ENCODE results near the gene TSC22D3.
A peak's percentile ranks its signal among the peaks of the same experiment; 100 is the strongest.
"Not testable (repeated sequence)": the region's sequence is repeated elsewhere in the genome, so short reads cannot be mapped to it uniquely, and the experiment has no call there.

TSC22D3 gene

GRCh38 chrX:107775734-107776511, at the start of gene TSC22D3:
Gene TSC22D3, minus strand, starts transcription at chrX:107775787. Its CDS starts 368 bp downstream, at chrX:107775419.
- peak; percentile 54 to 62 for DNase-seq

GRCh38 chrX:107823456-107823855, 47.9 kb upstream of the TSC22D3 start:
- DNase-seq, result no peak

GRCh38 chrX:107823042-107823441, 47.5 kb upstream of the TSC22D3 start:
- DNase-seq, result no peak

- DNase-seq, result no peak
Measured at GRCh38 chrX:107818900-107819521, 43.4 kb upstream of the TSC22D3 start.

- not testable (repeated sequence) for DNase-seq
Measured at GRCh38 chrX:107810053-107810452, 34.5 kb upstream of the TSC22D3 start.

GRCh38 chrX:107805179-107805578, 29.6 kb upstream of the TSC22D3 start:
- no peak for DNase-seq

- DNase-seq, result no peak
Measured at GRCh38 chrX:107804427-107804826, 28.8 kb upstream of the TSC22D3 start.

GRCh38 chrX:107787827-107788226, 12.2 kb upstream of the TSC22D3 start:
- no peak for DNase-seq

GRCh38 chrX:107780525-107780924, 4.9 kb upstream of the TSC22D3 start:
- no peak for DNase-seq

GRCh38 chrX:107777536-107777832, 1.9 kb upstream of the TSC22D3 start, which contains the start of gene NCBP2L:
Gene NCBP2L, plus strand, starts transcription at chrX:107777733. Its CDS starts 16,488 bp downstream, at chrX:107794221.
- DNase-seq, result no peak

- DNase-seq, result peak; percentile 73 to 80
Measured at GRCh38 chrX:107776649-107777535, 1.3 kb upstream of the TSC22D3 start.

GRCh38 chrX:107775000-107775733, 420 bp downstream of the TSC22D3 start:
- DNase-seq, result peak in 1 of 2 donors; percentile 2

- no peak for DNase-seq
Measured at GRCh38 chrX:107773906-107774435, 1.6 kb downstream of the TSC22D3 start.

- no peak for DNase-seq
Measured at GRCh38 chrX:107773206-107773605, 2.4 kb downstream of the TSC22D3 start.

- DNase-seq, result no peak
Measured at GRCh38 chrX:107769581-107770317, 5.8 kb downstream of the TSC22D3 start.

- DNase-seq, result no peak
Measured at GRCh38 chrX:107768051-107768450, 7.5 kb downstream of the TSC22D3 start.

GRCh38 chrX:107766470-107767150, 9.0 kb downstream of the TSC22D3 start:
- DNase-seq, result no peak

GRCh38 chrX:107764845-107765608, 10.6 kb downstream of the TSC22D3 start:
- no peak for DNase-seq

- no peak for DNase-seq
Measured at GRCh38 chrX:107763647-107764046, 11.9 kb downstream of the TSC22D3 start.

All from stimulated activated CD4-positive, alpha-beta T cell treated with anti-CD3 and anti-CD28 coated beads, Interleukin-2, amount 100 ng/mL, for 24 hours (primary cell).